DMS 273 (cell line): ENCODE results near the gene POGK.

Experiments used
- DNase-seq: peaks from one replicate; lab custom pipeline; 2025; ENCODE audit not compliant: unreplicated experiment; lab: John Stamatoyannopoulos, UW

The POGK gene

DNA sequence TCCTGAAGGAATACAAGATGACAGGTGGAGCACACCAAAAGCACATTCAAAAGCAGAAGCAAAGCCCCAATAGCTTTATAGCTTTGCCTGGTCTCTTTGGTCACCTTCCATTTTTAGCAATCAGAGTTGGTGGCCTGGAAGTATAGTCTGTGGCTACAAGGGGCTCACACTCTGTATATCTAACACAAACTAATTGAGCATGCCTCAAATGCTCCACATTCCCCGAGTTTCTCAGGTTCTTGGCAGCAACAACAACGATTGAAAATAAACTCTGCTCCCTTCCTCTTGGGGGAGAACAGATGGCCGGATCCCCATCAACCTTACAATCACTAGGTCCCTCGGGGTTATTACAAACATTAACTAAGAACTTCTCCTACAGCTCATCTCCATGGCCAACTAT lies 61.7 kb downstream of the POGK start:
- DNase-seq = peak; percentile 58

GRCh38 chr1:166902279-166902678 lies 63.0 kb downstream of the POGK start:
- DNase-seq = peak; percentile 8

GRCh38 chr1:166903232-166903631 lies 64.0 kb downstream of the POGK start:
- no peak for DNase-seq

GRCh38 chr1:166905136-166905535 lies 65.9 kb downstream of the POGK start:
- DNase-seq = no peak

DNA sequence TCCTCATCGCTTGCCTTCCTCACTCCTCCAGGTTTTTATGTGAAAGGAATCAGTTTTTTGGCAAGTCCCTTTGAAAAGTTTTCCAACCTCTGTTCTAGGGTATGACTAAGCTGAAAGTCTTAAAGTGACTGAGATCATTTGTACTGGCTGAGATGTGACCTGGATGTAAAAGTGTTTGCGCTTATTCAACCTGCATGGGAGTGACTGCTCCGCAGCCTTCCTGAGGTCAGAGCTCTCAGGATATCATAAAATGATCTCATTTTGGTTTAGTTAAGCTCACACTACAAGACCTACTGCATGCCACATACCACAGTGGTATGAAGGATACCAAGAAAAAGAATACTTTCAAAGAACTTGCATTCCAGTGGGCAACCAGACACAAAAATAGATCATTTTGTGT lies 66.6 kb downstream of the POGK start:
- no peak for DNase-seq
